H9 (cell line): Measurements from ENCODE around the gene LEPROT. TPM values are rescaled to one million over a fixed set of nuclear protein-coding genes. Genes with fewer than 3 reads are reported as not detected.

Experiments used
- DNase-seq: peaks from one replicate; pipeline ENCODE4 v3.0.0-alpha.2; 2017
- H2AFZ ChIP-seq: one replicate; pipeline ENCODE4 v1.6.1; 2013; ENCODE audit warnings: mild to moderate bottlenecking, low read length, control low read depth, moderate library complexity
- H2AK5ac ChIP-seq: 2 replicates; pipeline ENCODE4 v1.6.1; 2013; ENCODE audit warnings: low read length, control low read depth, mixed read lengths; ENCODE audit not compliant: insufficient read length
- H2BK120ac ChIP-seq: one replicate; pipeline ENCODE4 v1.6.1; 2013; ENCODE audit warnings: low read depth, mild to moderate bottlenecking, low read length, control low read depth, inconsistent platforms; ENCODE audit not compliant: poor library complexity, severe bottlenecking
- H2BK12ac ChIP-seq: 2 replicates; pipeline ENCODE4 v1.6.1; 2013; ENCODE audit warnings: low read length, control low read depth, mixed read lengths, low read depth; ENCODE audit not compliant: insufficient read length
- H2BK15ac ChIP-seq: 2 replicates; pipeline ENCODE4 v1.6.1; 2013; ENCODE audit warnings: low read depth, low read length, control low read depth
- H2BK20ac ChIP-seq: one replicate; pipeline ENCODE4 v1.6.1; 2013; ENCODE audit warnings: low read depth, mild to moderate bottlenecking, low read length, control low read depth, inconsistent platforms; ENCODE audit not compliant: poor library complexity, severe bottlenecking
- H2BK5ac ChIP-seq: 2 replicates; pipeline ENCODE4 v1.6.1; 2013; ENCODE audit warnings: low read length, control low read depth, mixed read lengths; ENCODE audit not compliant: insufficient read length
- H3K14ac ChIP-seq: 2 replicates; pipeline ENCODE4 v1.6.1; 2013; ENCODE audit warnings: low read length, control low read depth; ENCODE audit not compliant: insufficient read depth
- H3K18ac ChIP-seq: 2 replicates; pipeline ENCODE4 v1.6.1; 2013; ENCODE audit warnings: low read depth, mild to moderate bottlenecking, mixed read lengths, low read length, control low read depth; ENCODE audit not compliant: insufficient read length
- H3K23ac ChIP-seq: 2 replicates; pipeline ENCODE4 v1.6.1; 2013; ENCODE audit warnings: low read length, control low read depth, mixed read lengths, low read depth; ENCODE audit not compliant: insufficient read length
- H3K23me2 ChIP-seq: 2 replicates; pipeline ENCODE4 v1.6.1; 2013; ENCODE audit warnings: low read depth, mild to moderate bottlenecking, mixed read lengths, low read length, control low read depth; ENCODE audit not compliant: insufficient read length, poor library complexity, severe bottlenecking
- H3K27ac ChIP-seq: 2 replicates; pipeline ENCODE4 v1.5.1; 2013; ENCODE audit warnings: low read length, control low read depth, mixed read lengths, low read depth; ENCODE audit not compliant: insufficient read length
- H3K27me3 ChIP-seq: 2 replicates; pipeline ENCODE4 v1.6.1; 2013; ENCODE audit warnings: low read length, control low read depth, inconsistent platforms; ENCODE audit not compliant: insufficient read depth
- H3K4ac ChIP-seq: 2 replicates; pipeline ENCODE4 v1.6.1; 2013; ENCODE audit warnings: low read depth, mild to moderate bottlenecking, control low read depth, inconsistent platforms, low read length, moderate library complexity
- H3K4me1 ChIP-seq: 2 replicates; pipeline ENCODE4 v1.6.1; 2013; ENCODE audit warnings: low read length, control low read depth, inconsistent platforms; ENCODE audit not compliant: insufficient read depth
- H3K4me2 ChIP-seq: 2 replicates; pipeline ENCODE4 v1.6.1; 2013; ENCODE audit warnings: low read length, control low read depth, mixed read lengths; ENCODE audit not compliant: insufficient read length, insufficient read depth
- H3K56ac ChIP-seq: 2 replicates; pipeline ENCODE4 v1.6.1; 2013; ENCODE audit warnings: low read depth, mild to moderate bottlenecking, mixed read lengths, low read length, control low read depth; ENCODE audit not compliant: insufficient read length
- H3K79me1 ChIP-seq: 2 replicates; pipeline ENCODE4 v1.6.1; 2013; ENCODE audit warnings: low read depth, mild to moderate bottlenecking, moderate library complexity, low read length, control low read depth, inconsistent platforms; ENCODE audit not compliant: insufficient read depth, poor library complexity, severe bottlenecking
- H3K79me2 ChIP-seq: 2 replicates; pipeline ENCODE4 v1.6.1; 2013; ENCODE audit warnings: low read length, control low read depth, inconsistent platforms; ENCODE audit not compliant: insufficient read depth
- H3K9ac ChIP-seq: 2 replicates; pipeline ENCODE4 v1.6.1; 2013; ENCODE audit warnings: low read length, control low read depth, mixed read lengths; ENCODE audit not compliant: insufficient read length; ENCODE audit errors: extremely low read depth
- H3K9me3 ChIP-seq: one replicate; pipeline ENCODE4 v1.6.1; 2013; ENCODE audit warnings: low read depth, low read length, inconsistent platforms; ENCODE audit not compliant: control insufficient read depth
- H3T11ph ChIP-seq: one replicate; pipeline ENCODE4 v1.6.1; 2013; ENCODE audit warnings: mild to moderate bottlenecking, low read length, control low read depth, inconsistent platforms
- H4K20me1 ChIP-seq: one replicate; pipeline ENCODE4 v1.6.1; 2013; ENCODE audit not compliant: control insufficient read depth, insufficient read length, insufficient read depth
- H4K5ac ChIP-seq: 2 replicates; pipeline ENCODE4 v1.6.1; 2013; ENCODE audit warnings: low read depth, mild to moderate bottlenecking, mixed read lengths, low read length, control low read depth; ENCODE audit not compliant: insufficient read length
- H4K8ac ChIP-seq: replicated peaks from 2 replicates; pipeline ENCODE4 v1.6.1; 2013; ENCODE audit warnings: low read length, control low read depth, mixed read lengths, low read depth; ENCODE audit not compliant: insufficient read length
- H4K91ac ChIP-seq: 2 replicates; pipeline ENCODE4 v1.6.1; 2013; ENCODE audit warnings: low read depth, mild to moderate bottlenecking, moderate library complexity, mixed read lengths, low read length, control low read depth; ENCODE audit not compliant: insufficient read length
- H3K27ac Mint-ChIP-seq, 3 experiments: 2 replicates in 2 of 3; 3 replicates in 1 of 3; pipeline ENCODE4 v1.8.0; 2020 to 2021; ENCODE audit warnings: mixed read lengths in 3 of 3, mild to moderate bottlenecking in 1 of 3, moderate library complexity in 1 of 3
- H3K27me3 Mint-ChIP-seq: 2 replicates; pipeline ENCODE4 v1.8.0; 2021; ENCODE audit warnings: low read depth, mild to moderate bottlenecking, moderate library complexity, mixed read lengths
- H3K36me3 Mint-ChIP-seq, 3 experiments: 2 replicates in 2 of 3; 3 replicates in 1 of 3; pipeline ENCODE4 v1.8.0; 2020 to 2021; ENCODE audit warnings: low read depth in 3 of 3, mixed read lengths in 3 of 3; ENCODE audit not compliant: insufficient read depth in 1 of 3
- H3K4me1 Mint-ChIP-seq, 2 experiments: 2 replicates each; pipeline ENCODE4 v1.8.0; 2020; ENCODE audit warnings: mixed read lengths in 2 of 2
- H3K4me3 Mint-ChIP-seq, 2 experiments: 2 replicates in 1 of 2; 3 replicates in 1 of 2; pipeline ENCODE4 v1.8.0; 2020 to 2021; ENCODE audit warnings: mild to moderate bottlenecking in 2 of 2, mixed read lengths in 2 of 2, moderate library complexity in 1 of 2
- H3K9me3 Mint-ChIP-seq, 2 experiments: 2 replicates in 1 of 2; 3 replicates in 1 of 2; pipeline ENCODE4 v1.8.0; 2020; ENCODE audit warnings: mild to moderate bottlenecking in 2 of 2, mixed read lengths in 2 of 2, moderate library complexity in 1 of 2
- WGBS: extraction: QIAGEN DNeasy Blood & Tissue Kit; methylation state at CpG from one replicate; pipeline ENCODE4 v1.1.7; 2013; ENCODE audit warnings: missing lambda C conversion rate, low lambda C conversion rate, mixed read lengths; ENCODE audit not compliant: insufficient read length; ENCODE audit errors: extremely low coverage; 5-methylcytosine and 5-hydroxymethylcytosine counted together
- total RNA-seq: library from RNA; stranded (reverse); gene quantifications from 2 replicates; pipeline ENCODE4 v1.2.1, GENCODE V29; 2021
- TF ChIP-seq, protein P1 (sequence below): fragments of 200-600 bp; sonication (generic); conservative IDR thresholded peaks from 3 replicates; pipeline ENCODE4 v1.8.0; 2021; ENCODE audit warnings: antibody characterized with exemption, mild to moderate bottlenecking

Gene LEPROT
- total RNA-seq, 1 experiment from 2014 or later, result 32.6 TPM

GRCh38 chr1:65395887-65396612 is 24.4 kb upstream of the LEPROT start:
- Histone ChIP-seq H2AK5ac (no peak overlapping the region), H2BK120ac (no peak overlapping the region), H2BK12ac (no peak overlapping the region), H2BK20ac (no peak overlapping the region), H3K9me3 (no peaks in the 10 kb centered on the region), H3K27me3 (no peaks in the 10 kb centered on the region), H3K14ac (no peak overlapping the region), H3K4me1 (no peaks in the 10 kb centered on the region), H3K27ac (no peak overlapping the region), H3K56ac (no peak overlapping the region), H3K18ac (no peak overlapping the region), H3K4me2 (no peak overlapping the region), H3K9ac (no peak overlapping the region), H3T11ph (no peak overlapping the region), H2BK15ac (no peak overlapping the region), H4K20me1 (no peaks in the 10 kb centered on the region), H3K23me2 (no peaks in the 10 kb centered on the region), H3K4ac (no peak overlapping the region), H3K79me1 (no peaks in the 10 kb centered on the region), H4K5ac (no peak overlapping the region), H4K91ac (no peak overlapping the region), H3K79me2 (no peaks in the 10 kb centered on the region), H2BK5ac (no peak overlapping the region), H2AFZ (no peak overlapping the region), H3K23ac (no peak overlapping the region), H4K8ac (no peak overlapping the region)
- peak overlapping the region in 2 of 3 experiments; percentile 1 to 11; a peak in 3 of 7 replicates for H3K27ac Mint-ChIP-seq
- H3K27me3 Mint-ChIP-seq, result no peaks in the 10 kb centered on the region
- no CpG with 5 or more reads among the region's 3 CpGs for WGBS
- no peak overlapping the region for H3K4me3 Mint-ChIP-seq
- H3K36me3 Mint-ChIP-seq, result no peaks in the 10 kb centered on the region; a peak in 1 of 7 replicates
- peaks cover 4 to 5% of the 10 kb centered on the region in 2 experiments for H3K4me1 Mint-ChIP-seq
- peak; percentile 38 for DNase-seq
- no peaks in the 10 kb centered on the region for H3K9me3 Mint-ChIP-seq
- TF ChIP-seq, protein P1, sequence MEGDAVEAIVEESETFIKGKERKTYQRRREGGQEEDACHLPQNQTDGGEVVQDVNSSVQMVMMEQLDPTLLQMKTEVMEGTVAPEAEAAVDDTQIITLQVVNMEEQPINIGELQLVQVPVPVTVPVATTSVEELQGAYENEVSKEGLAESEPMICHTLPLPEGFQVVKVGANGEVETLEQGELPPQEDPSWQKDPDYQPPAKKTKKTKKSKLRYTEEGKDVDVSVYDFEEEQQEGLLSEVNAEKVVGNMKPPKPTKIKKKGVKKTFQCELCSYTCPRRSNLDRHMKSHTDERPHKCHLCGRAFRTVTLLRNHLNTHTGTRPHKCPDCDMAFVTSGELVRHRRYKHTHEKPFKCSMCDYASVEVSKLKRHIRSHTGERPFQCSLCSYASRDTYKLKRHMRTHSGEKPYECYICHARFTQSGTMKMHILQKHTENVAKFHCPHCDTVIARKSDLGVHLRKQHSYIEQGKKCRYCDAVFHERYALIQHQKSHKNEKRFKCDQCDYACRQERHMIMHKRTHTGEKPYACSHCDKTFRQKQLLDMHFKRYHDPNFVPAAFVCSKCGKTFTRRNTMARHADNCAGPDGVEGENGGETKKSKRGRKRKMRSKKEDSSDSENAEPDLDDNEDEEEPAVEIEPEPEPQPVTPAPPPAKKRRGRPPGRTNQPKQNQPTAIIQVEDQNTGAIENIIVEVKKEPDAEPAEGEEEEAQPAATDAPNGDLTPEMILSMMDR, result no peak
